Activated effector memory CD4-positive, alpha-beta T cell treated with Interleukin-2 at 50 U/mL for 16 hours (primary cell): ENCODE data around the gene PDZD2.
"Not testable (repeated sequence)": the region's sequence is repeated elsewhere in the genome, so short reads cannot be mapped to it uniquely, and the experiment has no call there.

Experiments
- DNase-seq: peaks from one replicate; pipeline ENCODE4 v3.0.0-alpha.2; 2020

The PDZD2 gene

GRCh38 chr5:32116574-32117313, 477.8 kb downstream of the PDZD2 start:
- no peak for DNase-seq

- not testable (repeated sequence) for DNase-seq
These were observed 480.0 kb downstream of the PDZD2 start for GRCh38 chr5:32118922-32119321.

- DNase-seq, result no peak
These were observed 484.3 kb downstream of the PDZD2 start for GRCh38 chr5:32123058-32123805.

GRCh38 chr5:32123889-32124676, 485.2 kb downstream of the PDZD2 start:
- no peak for DNase-seq

- no peak for DNase-seq
These were observed 487.8 kb downstream of the PDZD2 start for GRCh38 chr5:32126691-32127090.

- DNase-seq, result no peak
These were observed 488.8 kb downstream of the PDZD2 start for GRCh38 chr5:32127711-32128110.

- no peak for DNase-seq
These were observed 490.2 kb downstream of the PDZD2 start for GRCh38 chr5:32129074-32129598.

GRCh38 chr5:32130865-32131264, 491.9 kb downstream of the PDZD2 start:
- DNase-seq, result no peak

- no peak for DNase-seq
These were observed 492.7 kb downstream of the PDZD2 start for GRCh38 chr5:32131604-32132003.

- no peak for DNase-seq
These were observed 493.8 kb downstream of the PDZD2 start for GRCh38 chr5:32132757-32133156.

- DNase-seq, result no peak
These were observed 496.2 kb downstream of the PDZD2 start for GRCh38 chr5:32135086-32135485.

GRCh38 chr5:32136342-32136741, 497.4 kb downstream of the PDZD2 start:
- DNase-seq, result no peak

GRCh38 chr5:32138839-32139493, 500.0 kb downstream of the PDZD2 start:
- no peak for DNase-seq

- DNase-seq, result no peak
These were observed 504.9 kb downstream of the PDZD2 start for GRCh38 chr5:32143617-32144377.

GRCh38 chr5:32144378-32145207, 505.7 kb downstream of the PDZD2 start:
- DNase-seq, result no peak

- DNase-seq, result no peak
These were observed 506.4 kb downstream of the PDZD2 start for GRCh38 chr5:32145378-32145777.

GRCh38 chr5:32147236-32147635, 508.3 kb downstream of the PDZD2 start:
- no peak for DNase-seq

GRCh38 chr5:32147959-32148358, 509.0 kb downstream of the PDZD2 start:
- DNase-seq, result no peak

- DNase-seq, result no peak
These were observed 511.4 kb downstream of the PDZD2 start for GRCh38 chr5:32150366-32150765.

GRCh38 chr5:32151198-32151597, 512.3 kb downstream of the PDZD2 start:
- no peak for DNase-seq

GRCh38 chr5:32153723-32154122, 514.8 kb downstream of the PDZD2 start:
- no peak for DNase-seq
